Measurements from ENCODE around the gene CLEC1A. TPM values are rescaled to one million over a fixed set of nuclear protein-coding genes. Genes with fewer than 3 reads are reported as not detected.

CLEC1A gene, protein sequence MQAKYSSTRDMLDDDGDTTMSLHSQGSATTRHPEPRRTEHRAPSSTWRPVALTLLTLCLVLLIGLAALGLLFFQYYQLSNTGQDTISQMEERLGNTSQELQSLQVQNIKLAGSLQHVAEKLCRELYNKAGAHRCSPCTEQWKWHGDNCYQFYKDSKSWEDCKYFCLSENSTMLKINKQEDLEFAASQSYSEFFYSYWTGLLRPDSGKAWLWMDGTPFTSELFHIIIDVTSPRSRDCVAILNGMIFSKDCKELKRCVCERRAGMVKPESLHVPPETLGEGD
- total RNA-seq (not detected), total RNA-seq (0 to 0.29 (median 0) reads per million in 172 experiments)
- polyA plus RNA-seq (2013, experiment 1 of 2) = 0.15 TPM
- 0.16 TPM for polyA plus RNA-seq (2013, experiment 2 of 2)

DNA sequence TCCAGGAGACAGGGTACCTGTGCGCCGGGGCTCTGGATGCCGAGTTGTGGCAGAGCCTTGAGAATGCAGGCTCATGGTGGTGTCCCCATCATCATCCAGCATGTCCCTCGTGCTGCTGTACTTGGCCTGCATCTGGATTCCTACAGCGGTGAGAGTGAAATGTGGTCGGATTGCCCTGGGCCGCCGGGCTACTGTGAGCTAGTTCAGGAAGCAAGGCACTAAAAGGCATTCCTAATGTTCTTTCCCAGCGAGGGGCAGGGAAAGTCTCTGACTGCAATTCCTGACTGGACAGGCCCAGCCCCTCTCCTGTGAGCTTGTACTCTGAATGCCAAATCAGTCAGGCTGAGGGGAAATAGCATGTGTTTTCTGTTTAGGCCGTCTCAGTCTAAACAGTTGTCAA is at the start of gene CLEC1A:
TSS of gene CLEC1A (minus strand) at position 195 of the 400 bp plus-strand sequence. CDS start at position 132, 63 bp downstream.
- TF ChIP-seq CTCF (IDR thresholded peaks at IDR 0.05) = no peak
- ATAC-seq (ENCODE audit: poor library complexity) (no peak), DNase-seq (no peak)
- peaks cover 3% of the 10 kb centered on the region for H3K9me3 Mint-ChIP-seq
- Histone ChIP-seq H3K4me1 (ENCODE audit: insufficient read depth, low read length) (no peaks in the 10 kb centered on the region), H3K36me3 (ENCODE audit: insufficient read depth, low read length) (no peaks in the 10 kb centered on the region), H3K27ac (ENCODE audit: low read depth in 1 of 2, low read length in 2 of 2) (no peak within 1 kb of the TSS), H3K27me3 (ENCODE audit: control insufficient read depth in 1 of 2, insufficient read depth in 2 of 2, low read length in 2 of 2) (no peaks in the 10 kb centered on the region), H3K4me3 (ENCODE audit: low read length) (no peak within 1 kb of the TSS), H3K9me3 (ENCODE audit: control insufficient read depth in 1 of 2, insufficient read depth in 1 of 2, low read length in 2 of 2) (peaks cover 0 to 5% of the 10 kb centered on the region in 2 experiments)
- H3K36me3 Mint-ChIP-seq (ENCODE audit: low read depth) = no peaks in the 10 kb centered on the region
- intact Hi-C loops (cut with DNase I, micrococcal nuclease) = no loop called here
- peaks cover 11% of the 10 kb centered on the region for H3K27me3 Mint-ChIP-seq
- ChIA-PET POLR2A (no interaction called here), CTCF (interaction anchor here (1.3 kb wide), 1 partner anchor 17 kb away, joined by 3 read pairs; no protein-coding TSS in a partner anchor)
- no peak within 1 kb of the TSS for H3K4me3 Mint-ChIP-seq
- H3K27ac Mint-ChIP-seq = no peak within 1 kb of the TSS
- no peaks in the 10 kb centered on the region for H3K4me1 Mint-ChIP-seq (ENCODE audit: low read depth)

DNA sequence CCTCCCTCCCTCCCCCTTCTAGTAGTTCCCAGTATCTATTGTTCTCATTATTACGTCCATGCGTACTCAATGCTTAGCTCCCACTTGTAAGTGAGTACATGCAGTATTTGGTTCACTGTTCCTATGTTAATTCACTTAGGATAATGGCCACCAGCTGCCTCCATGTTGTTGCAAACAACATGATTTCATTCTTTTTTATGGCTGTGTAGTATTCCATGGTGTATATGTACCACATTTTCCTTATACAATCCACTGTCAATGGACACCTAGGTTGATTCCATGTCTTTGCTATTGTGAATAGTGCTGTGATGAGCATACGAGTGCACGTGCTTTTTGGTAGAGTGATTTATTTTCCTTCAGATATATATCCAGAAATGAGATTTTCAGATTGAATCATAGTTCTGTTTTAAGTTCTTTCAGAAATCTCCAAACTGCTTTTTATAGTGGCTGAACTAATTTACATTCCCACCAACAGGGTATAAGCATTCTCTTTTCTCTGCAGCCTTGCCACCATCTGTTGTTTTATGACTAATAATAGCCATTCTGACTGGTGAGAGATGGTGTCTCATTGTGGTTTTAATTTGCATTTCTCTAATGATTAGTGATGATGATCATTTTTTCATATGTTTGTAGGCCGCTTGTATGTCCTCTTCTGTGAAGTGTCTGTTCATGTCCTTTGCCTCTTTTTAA is 49.1 kb upstream of the CLEC1A start:
- H3K9me3 ChIP-seq (ENCODE audit: control insufficient read depth in 1 of 2, insufficient read depth in 1 of 2, low read length in 2 of 2) = peaks cover 0 to 3% of the 10 kb centered on the region in 2 experiments
- peaks cover under 1% of the 10 kb centered on the region for H3K4me1 ChIP-seq (ENCODE audit: insufficient read depth, low read length)
- Mint-ChIP-seq H3K4me3 (no peak overlapping the region), H3K27me3 (no peaks in the 10 kb centered on the region), H3K36me3 (ENCODE audit: low read depth) (no peaks in the 10 kb centered on the region), H3K9me3 (no peaks in the 10 kb centered on the region), H3K27ac (no peak overlapping the region), H3K4me1 (ENCODE audit: low read depth) (peaks cover under 1% of the 10 kb centered on the region)
- intact Hi-C loops (cut with DNase I, micrococcal nuclease) = loop anchor here in 1 of 2 experiments (10.0 kb wide), 1 partner anchor 203 kb away; no protein-coding TSS in a partner anchor
- TF ChIP-seq CTCF (IDR thresholded peaks at IDR 0.05) = no peak
- no peak overlapping the region for H3K27ac ChIP-seq (ENCODE audit: low read depth in 1 of 2, low read length in 2 of 2)
- H3K27me3 ChIP-seq (ENCODE audit: control insufficient read depth in 1 of 2, insufficient read depth in 2 of 2, low read length in 2 of 2) = peaks cover 0 to 4% of the 10 kb centered on the region in 2 experiments
- no peak for ATAC-seq (ENCODE audit: poor library complexity)
- H3K36me3 ChIP-seq (ENCODE audit: insufficient read depth, low read length) = no peaks in the 10 kb centered on the region
- H3K4me3 ChIP-seq (ENCODE audit: low read length) = no peak overlapping the region
- ChIA-PET CTCF (no interaction called here), POLR2A (no interaction called here)
- no peak for DNase-seq

- Mint-ChIP-seq H3K4me1 (ENCODE audit: low read depth) (no peaks in the 10 kb centered on the region), H3K27me3 (peaks cover 4% of the 10 kb centered on the region), H3K36me3 (ENCODE audit: low read depth) (no peaks in the 10 kb centered on the region), H3K9me3 (no peaks in the 10 kb centered on the region), H3K4me3 (no peak overlapping the region), H3K27ac (no peak overlapping the region)
- no peak overlapping the region for H3K4me3 ChIP-seq (ENCODE audit: low read length)
- intact Hi-C loops (cut with DNase I, micrococcal nuclease) = loop anchor here (5.0 to 10.0 kb wide), 3 partner anchors 198 to 811 kb away; no protein-coding TSS in a partner anchor
- peaks cover 0 to 3% of the 10 kb centered on the region in 2 experiments for H3K9me3 ChIP-seq (ENCODE audit: control insufficient read depth in 1 of 2, insufficient read depth in 1 of 2, low read length in 2 of 2)
- no peak overlapping the region for H3K27ac ChIP-seq (ENCODE audit: low read depth in 1 of 2, low read length in 2 of 2)
- POLR2A ChIA-PET = no interaction called here
- TF ChIP-seq CTCF (IDR thresholded peaks at IDR 0.05) = no peak
- ATAC-seq (ENCODE audit: poor library complexity) (no peak), DNase-seq (no peak)
- peaks cover 0 to 4% of the 10 kb centered on the region in 2 experiments for H3K27me3 ChIP-seq (ENCODE audit: control insufficient read depth in 1 of 2, insufficient read depth in 2 of 2, low read length in 2 of 2)
- H3K36me3 ChIP-seq (ENCODE audit: insufficient read depth, low read length) = no peaks in the 10 kb centered on the region
- H3K4me1 ChIP-seq (ENCODE audit: insufficient read depth, low read length) = no peaks in the 10 kb centered on the region
- CTCF ChIA-PET = interaction anchor here (0.7 to 1.6 kb wide), 3 partner anchors 10 to 329 kb away, joined by 3 to 7 read pairs (median 3); no protein-coding TSS in a partner anchor
Measured at GRCh38 chr12:10142976-10143589, 44.3 kb upstream of the CLEC1A start.
